HFFc6 (cell line): Measurements from ENCODE around the gene GALNT18. TPM values are rescaled to one million over a fixed set of nuclear protein-coding genes. Genes with fewer than 3 reads are reported as not detected.

Source experiments
- DNase-seq: peaks from one replicate; pipeline ENCODE4 v3.0.0-alpha.2; 2018
- H3K27ac Mint-ChIP-seq: 2 replicates; pipeline ENCODE4 v1.8.0; 2020; ENCODE audit warnings: mild to moderate bottlenecking, mixed read lengths
- H3K27me3 Mint-ChIP-seq: 2 replicates; pipeline ENCODE4 v1.8.0; 2021; ENCODE audit warnings: mild to moderate bottlenecking, moderate library complexity, mixed read lengths; ENCODE audit not compliant: insufficient read depth
- H3K36me3 Mint-ChIP-seq: 2 replicates; pipeline ENCODE4 v1.8.0; 2021; ENCODE audit warnings: low read depth, mixed read lengths
- H3K4me1 Mint-ChIP-seq: 2 replicates; pipeline ENCODE4 v1.8.0; 2020; ENCODE audit warnings: low read depth, mixed read lengths
- H3K4me3 Mint-ChIP-seq: 2 replicates; pipeline ENCODE4 v1.8.0; 2020; ENCODE audit warnings: mild to moderate bottlenecking, moderate library complexity, mixed read lengths
- H3K9me3 Mint-ChIP-seq: 2 replicates; pipeline ENCODE4 v1.8.0; 2020; ENCODE audit warnings: mild to moderate bottlenecking, mixed read lengths
- total RNA-seq, 6 experiments: library from RNA; stranded (reverse); fragmentation: NEBNext Ultra II Directional; extraction: Animal tissue kit (Norgen Biotek cat#: 25700); gene quantifications; 2 replicates in 1 of 6; 3 replicates in 5 of 6; pipeline ENCODE4 v1.2.3, GENCODE V29; 2021
- TF ChIP-seq, protein P1 (sequence below): fragments of 200-600 bp; sonication (generic); IDR thresholded peaks from 2 replicates; pipeline ENCODE4 v1.5.0; 2021; ENCODE audit warnings: antibody characterized with exemption, mild to moderate bottlenecking

Gene GALNT18
- total RNA-seq, 6 experiments from 2014 or later, result 2.7 to 13.7 (median 12.4) TPM

DNA sequence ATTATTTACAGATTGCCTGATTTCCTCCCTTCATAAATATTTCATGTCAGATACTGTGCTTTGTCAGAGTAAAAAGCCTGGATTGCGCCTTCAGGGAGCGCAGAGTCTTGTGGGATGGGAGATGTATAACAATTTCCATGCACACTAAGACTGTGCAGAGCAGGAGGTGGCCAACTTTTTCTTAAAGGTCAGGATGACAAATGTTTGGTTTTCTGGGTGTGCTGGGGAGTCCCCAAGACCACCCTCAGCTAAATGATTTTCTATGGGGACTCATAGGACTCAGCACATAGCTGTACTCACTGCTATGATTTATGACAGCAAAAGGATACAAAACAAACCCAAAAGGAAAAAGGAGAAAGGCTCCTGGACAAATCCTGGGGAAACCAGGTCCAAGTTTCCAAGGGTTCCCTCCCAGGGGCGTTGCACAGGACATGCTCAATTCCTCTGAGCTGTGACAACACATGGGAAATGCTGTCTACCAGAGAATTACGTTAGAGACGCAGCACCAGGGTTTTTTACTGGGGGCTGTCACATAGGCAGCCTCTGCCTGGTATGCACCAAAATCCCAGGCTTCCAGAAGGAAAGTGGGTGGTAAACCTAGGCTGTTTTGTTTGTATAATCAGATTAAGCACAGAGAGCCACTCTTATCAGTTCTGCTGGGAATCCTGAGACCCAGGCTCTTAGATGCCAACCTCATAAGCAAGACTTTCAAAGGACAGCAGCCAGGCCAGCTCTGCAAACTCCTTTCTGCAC lies 327.8 kb downstream of the GALNT18 start:
- peaks cover 30% of the 10 kb centered on the region for H3K27me3 Mint-ChIP-seq
- DNase-seq, result no peak
- H3K4me3 Mint-ChIP-seq, result no peak overlapping the region
- H3K36me3 Mint-ChIP-seq, result no peaks in the 10 kb centered on the region
- no peak overlapping the region for H3K27ac Mint-ChIP-seq
- H3K9me3 Mint-ChIP-seq, result no peaks in the 10 kb centered on the region
- TF ChIP-seq, protein P1, sequence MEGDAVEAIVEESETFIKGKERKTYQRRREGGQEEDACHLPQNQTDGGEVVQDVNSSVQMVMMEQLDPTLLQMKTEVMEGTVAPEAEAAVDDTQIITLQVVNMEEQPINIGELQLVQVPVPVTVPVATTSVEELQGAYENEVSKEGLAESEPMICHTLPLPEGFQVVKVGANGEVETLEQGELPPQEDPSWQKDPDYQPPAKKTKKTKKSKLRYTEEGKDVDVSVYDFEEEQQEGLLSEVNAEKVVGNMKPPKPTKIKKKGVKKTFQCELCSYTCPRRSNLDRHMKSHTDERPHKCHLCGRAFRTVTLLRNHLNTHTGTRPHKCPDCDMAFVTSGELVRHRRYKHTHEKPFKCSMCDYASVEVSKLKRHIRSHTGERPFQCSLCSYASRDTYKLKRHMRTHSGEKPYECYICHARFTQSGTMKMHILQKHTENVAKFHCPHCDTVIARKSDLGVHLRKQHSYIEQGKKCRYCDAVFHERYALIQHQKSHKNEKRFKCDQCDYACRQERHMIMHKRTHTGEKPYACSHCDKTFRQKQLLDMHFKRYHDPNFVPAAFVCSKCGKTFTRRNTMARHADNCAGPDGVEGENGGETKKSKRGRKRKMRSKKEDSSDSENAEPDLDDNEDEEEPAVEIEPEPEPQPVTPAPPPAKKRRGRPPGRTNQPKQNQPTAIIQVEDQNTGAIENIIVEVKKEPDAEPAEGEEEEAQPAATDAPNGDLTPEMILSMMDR, result no peak
- no peaks in the 10 kb centered on the region for H3K4me1 Mint-ChIP-seq

DNA sequence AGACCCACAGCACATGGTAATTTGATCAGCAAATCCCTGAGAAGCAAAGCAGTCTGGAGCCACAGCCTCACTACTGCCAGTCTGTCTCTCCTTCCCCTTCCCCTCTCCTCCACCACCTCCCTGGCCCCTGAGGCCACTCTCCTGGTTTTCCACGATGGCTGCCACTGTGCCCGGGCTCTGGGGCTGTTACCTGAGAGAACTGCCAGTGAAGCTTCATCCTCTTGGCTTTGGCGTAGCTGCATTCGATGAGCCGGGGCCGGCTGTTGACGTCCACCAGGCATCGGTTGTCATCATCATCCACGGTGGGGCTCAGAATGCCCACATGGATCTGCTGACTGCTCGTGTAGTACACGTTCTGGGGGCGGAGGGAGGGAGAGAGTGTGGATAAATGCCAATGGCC lies 329.0 kb downstream of the GALNT18 start:
- no peaks in the 10 kb centered on the region for H3K9me3 Mint-ChIP-seq
- no peak overlapping the region for H3K4me3 Mint-ChIP-seq
- no peak overlapping the region for H3K27ac Mint-ChIP-seq
- H3K36me3 Mint-ChIP-seq, result no peaks in the 10 kb centered on the region
- no peak for DNase-seq
- H3K4me1 Mint-ChIP-seq, result no peaks in the 10 kb centered on the region
- H3K27me3 Mint-ChIP-seq, result peaks cover 35% of the 10 kb centered on the region
- TF ChIP-seq, protein P1, result no peak

DNA sequence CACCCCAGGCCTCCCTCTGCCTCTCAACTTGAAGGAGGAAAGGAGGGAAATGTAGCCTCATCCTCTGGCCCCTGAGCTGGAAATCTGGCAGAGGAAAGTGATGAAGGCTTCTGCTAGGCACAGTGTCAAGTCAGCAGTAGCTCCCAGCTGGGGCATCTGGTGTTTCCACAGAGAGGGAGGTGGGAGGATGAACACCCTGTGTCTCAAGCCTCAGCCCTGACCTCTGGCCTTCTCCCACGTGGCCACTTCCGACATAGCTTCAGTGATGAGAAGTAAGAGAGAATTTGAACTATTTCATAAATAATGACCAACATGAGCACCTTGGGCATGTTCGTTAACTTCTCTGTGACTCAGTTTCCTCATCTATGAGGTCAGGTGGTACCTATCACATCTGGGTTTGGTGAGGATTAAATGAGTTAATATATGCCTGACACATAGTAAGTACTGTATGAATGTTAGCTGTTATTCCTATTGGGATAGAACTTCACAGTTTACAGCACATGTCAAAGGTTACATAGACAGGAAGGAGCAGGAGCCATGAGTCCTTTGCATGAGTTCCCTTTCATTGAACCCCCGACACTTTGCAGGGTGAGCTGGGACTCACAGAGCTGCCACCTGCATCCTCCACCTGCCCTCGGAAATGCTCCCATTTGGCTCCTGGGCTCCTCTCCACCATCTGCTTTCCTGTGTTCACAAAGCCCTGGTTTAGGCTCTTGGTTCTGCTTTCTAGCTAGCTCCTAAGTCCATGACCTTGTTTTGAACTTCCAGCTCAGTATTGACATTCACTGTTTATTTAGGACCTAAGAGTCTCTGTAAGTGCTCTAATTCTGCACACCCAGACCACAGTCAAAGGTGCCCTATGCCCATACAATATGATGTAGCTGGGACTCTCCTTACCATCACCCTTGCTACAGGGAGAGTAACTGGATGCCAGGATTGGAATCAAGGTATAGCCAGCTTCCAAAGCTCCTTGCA lies 330.5 kb downstream of the GALNT18 start:
- Mint-ChIP-seq H3K4me1 (no peaks in the 10 kb centered on the region), H3K27me3 (peaks cover 42% of the 10 kb centered on the region), H3K4me3 (no peak overlapping the region), H3K9me3 (no peaks in the 10 kb centered on the region), H3K27ac (no peak overlapping the region), H3K36me3 (no peaks in the 10 kb centered on the region)
- TF ChIP-seq, protein P1, result no peak
- DNase-seq, result no peak

DNA sequence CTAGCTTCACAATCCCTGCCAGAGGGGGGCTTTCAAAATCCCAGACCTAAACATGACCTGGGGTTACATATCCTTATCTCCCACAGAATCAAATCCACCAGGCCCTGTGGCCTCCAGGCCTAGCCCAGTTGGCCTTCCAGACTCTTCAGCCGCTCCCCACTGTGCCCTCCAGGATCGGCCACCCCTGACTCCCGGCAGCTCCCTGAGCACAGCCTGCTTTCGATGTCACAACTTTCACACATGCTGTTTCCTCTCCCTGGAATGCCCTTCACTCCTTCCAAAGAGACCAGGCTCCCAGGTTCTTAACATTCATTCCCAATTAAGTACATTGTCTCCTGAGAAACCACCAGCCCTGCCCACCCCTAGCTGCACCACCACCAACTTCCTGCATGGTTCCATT lies 331.5 kb downstream of the GALNT18 start:
- Mint-ChIP-seq H3K27me3 (peaks cover 41% of the 10 kb centered on the region), H3K27ac (no peak overlapping the region), H3K9me3 (no peaks in the 10 kb centered on the region), H3K36me3 (no peaks in the 10 kb centered on the region), H3K4me1 (no peaks in the 10 kb centered on the region), H3K4me3 (no peak overlapping the region)
- no peak for DNase-seq
- TF ChIP-seq, protein P1, result no peak

DNA sequence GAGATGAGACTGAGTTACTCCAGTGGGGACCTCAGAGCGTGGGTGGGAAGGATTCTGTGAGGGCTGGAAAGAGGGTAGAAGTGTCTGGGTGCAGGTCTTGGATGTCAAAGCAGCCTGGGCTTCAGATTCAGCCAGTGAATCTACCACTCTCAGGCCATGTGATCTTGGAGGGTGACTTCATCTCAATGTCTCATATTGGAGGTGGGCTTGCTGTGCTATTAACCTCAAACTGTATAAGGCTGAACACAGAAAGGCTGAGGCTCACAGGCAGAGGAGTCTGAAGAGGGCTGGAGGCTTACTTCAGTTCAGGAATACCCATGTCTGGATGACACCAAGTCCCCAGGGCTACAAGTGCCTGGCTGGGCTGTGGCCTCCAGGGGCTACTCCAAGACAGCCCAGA lies 332.1 kb downstream of the GALNT18 start:
- no peak for DNase-seq
- TF ChIP-seq, protein P1, result no peak
- Mint-ChIP-seq H3K9me3 (no peaks in the 10 kb centered on the region), H3K27me3 (peaks cover 35% of the 10 kb centered on the region), H3K27ac (no peak overlapping the region), H3K4me1 (no peaks in the 10 kb centered on the region), H3K4me3 (no peak overlapping the region), H3K36me3 (no peaks in the 10 kb centered on the region)
